ENCODE results near the gene GMEB2.

- TF ChIP-seq EZH2 (IDR thresholded peaks at IDR 0.05) (no peak), POLR2AphosphoS5 (IDR thresholded peaks at IDR 0.05; ENCODE audit: borderline replicate concordance, low read depth, low read length) (no peak), FOXP2 (optimal IDR thresholded peaks at IDR 0.05; ENCODE audit: control extremely low read depth, extremely low read length, insufficient read depth) (no peak)
These were observed 68.0 kb downstream of the GMEB2 start for GRCh38 chr20:63558804-63559484.

All from SK-N-MC (cell line).